K562 (cell line): ENCODE data around the gene TTC16. TPM values are rescaled to one million over a fixed set of nuclear protein-coding genes. Genes with fewer than 3 reads are reported as not detected.
A peak's percentile ranks its signal among the peaks of the same experiment; 100 is the strongest.

Experiments
- ATAC-seq: fragments of 200-7000 bp; cut with Tn5 transposase; 3 replicates; pipeline ENCODE4 v1.9.1; 2020; ENCODE audit warnings: moderate library complexity
- BruUV-seq: library from RNA; stranded (reverse); fragments of 400-500 nt; replicated peaks from 2 replicates; lab custom pipeline; 2021; lab: Mats Ljungman, UMichigan
- CTCF ChIA-PET: fragments of 300-600 bp; formaldehyde crosslinking; extraction: SDS; loops from one replicate; lab custom pipeline; 2021; ENCODE audit warnings: low intra/inter-chr PET ratio; lab: Yijun Ruan, JAX
- POLR2A ChIA-PET: fragments of 300-600, 350-650 bp; sonication (Branson Sonifier 250); formaldehyde crosslinking; extraction: SDS; loops from one replicate; lab custom pipeline; 2021; ENCODE audit warnings: antibody characterized with exemption, inconsistent platforms; lab: Yijun Ruan, JAX
- DNase-seq, 4 experiments: peaks; one replicate each; pipeline versions ENCODE4 v3.0.0 to v3.0.0-alpha.2; 2011 to 2018; ENCODE audit warnings: low spot score in 3 of 4, mixed read lengths in 3 of 4; ENCODE audit errors: extremely low read depth in 1 of 4
- FAIRE-seq: peaks from 2 replicates; lab custom pipeline; 2011; peaks lifted over from hg19 to GRCh38; lab: Jason Lieb, UNC
- H2AFZ ChIP-seq: 2 replicates; pipeline ENCODE4 v1.6.0; 2011; ENCODE audit warnings: low read depth, low read length, control low read depth, inconsistent platforms
- H3K27ac ChIP-seq: fragments of 200-600 bp; 3 replicates; pipeline ENCODE4 v1.8.0; 2011; ENCODE audit warnings: low read depth, mild to moderate bottlenecking, control low read depth, inconsistent platforms, low read length, moderate library complexity, mixed read lengths; ENCODE audit errors: extremely low read depth
- H3K27me3 ChIP-seq, 2 experiments: fragments of 300-600 bp in 1 of 2; 2 replicates in 1 of 2; 3 replicates in 1 of 2; pipeline versions ENCODE4 v1.6.0 to v1.8.0; 2011; ENCODE audit warnings: inconsistent platforms in 2 of 2, low read length in 2 of 2, mild to moderate bottlenecking in 1 of 2, mixed read lengths in 1 of 2, moderate library complexity in 1 of 2; ENCODE audit not compliant: control insufficient read depth in 2 of 2, insufficient read depth in 2 of 2
- H3K36me3 ChIP-seq: fragments of 300-600 bp; 3 replicates; pipeline ENCODE4 v1.8.0; 2011; ENCODE audit warnings: mild to moderate bottlenecking, low read length, inconsistent platforms; ENCODE audit not compliant: control insufficient read depth, insufficient read depth
- H3K4me1 ChIP-seq, 2 experiments: fragments of 200-600 bp in 1 of 2; replicated peaks in 1 of 2; 2 replicates in 1 of 2; 3 replicates in 1 of 2; pipeline versions ENCODE4 v1.5.1 to v1.8.0; 2011; ENCODE audit warnings: inconsistent platforms in 2 of 2, low read length in 2 of 2, mild to moderate bottlenecking in 1 of 2, mixed read lengths in 1 of 2, moderate library complexity in 1 of 2; ENCODE audit not compliant: control insufficient read depth in 2 of 2, insufficient read depth in 2 of 2
- H3K4me2 ChIP-seq: 2 replicates; pipeline ENCODE4 v1.6.1; 2011; ENCODE audit warnings: low read length, control low read depth, inconsistent platforms, mixed read lengths; ENCODE audit not compliant: insufficient read depth
- H3K4me3 ChIP-seq: fragments of 200-600 bp; sonication (generic), shearing (Covaris generic); 2 replicates; pipeline ENCODE4 v1.5.1; 2016; ENCODE audit warnings: control low read depth, inconsistent platforms
- H3K79me2 ChIP-seq: fragments of 200-600 bp; 3 replicates; pipeline ENCODE4 v1.8.0; 2011; ENCODE audit warnings: low read length, inconsistent platforms; ENCODE audit not compliant: control insufficient read depth, insufficient read depth
- H3K9ac ChIP-seq, 2 experiments: 2 replicates each; pipeline versions ENCODE4 v1.6.0 to v1.6.1; 2011; ENCODE audit warnings: low read depth in 2 of 2, low read length in 2 of 2, control low read depth in 1 of 2, inconsistent platforms in 1 of 2, mild to moderate bottlenecking in 1 of 2, mixed read lengths in 1 of 2; ENCODE audit not compliant: insufficient read depth in 1 of 2
- H3K9me1 ChIP-seq: one replicate; pipeline ENCODE4 v1.6.0; 2011; ENCODE audit warnings: inconsistent platforms, mild to moderate bottlenecking, low read length, moderate library complexity; ENCODE audit not compliant: control insufficient read depth, insufficient read depth
- H3K9me3 ChIP-seq: replicated peaks from 2 replicates; pipeline ENCODE4 v1.5.1; 2011; ENCODE audit warnings: low read depth, low read length, inconsistent platforms; ENCODE audit not compliant: control insufficient read depth, insufficient read depth
- H4K20me1 ChIP-seq: replicated peaks from 2 replicates; pipeline ENCODE4 v1.6.1; 2011; ENCODE audit warnings: low read length, inconsistent platforms, mixed read lengths; ENCODE audit not compliant: control insufficient read depth, insufficient read depth
- ATF6 ChIP-seq: sonication (generic); formaldehyde crosslinking; IDR thresholded peaks from 2 replicates; pipeline ENCODE4 v1.4.0; 2020; ENCODE audit warnings: mild to moderate bottlenecking, missing genetic modification reagents
- CBFA2T3 ChIP-seq: fragments of 450-650 bp; IDR thresholded peaks from 2 replicates; pipeline ENCODE4 v1.6.1; 2017
- EGR1 ChIP-seq: fragments of 450-650 bp; conservative IDR thresholded peaks from 2 replicates; pipeline ENCODE4 v1.6.1; 2017; ENCODE audit warnings: mild to moderate bottlenecking
- HDAC2 ChIP-seq: fragments of 450-650 bp; IDR thresholded peaks from 2 replicates; pipeline ENCODE4 v1.6.1; 2016; ENCODE audit warnings: mild to moderate bottlenecking
- MAZ ChIP-seq, 2 experiments: fragments of 450-650 bp in 1 of 2; sonication (generic) in 1 of 2; formaldehyde crosslinking; IDR thresholded peaks in 1 of 2; conservative IDR thresholded peaks in 1 of 2; 2 replicates each; pipeline versions ENCODE4 v1.4.0 to v1.5.0; 2020; ENCODE audit warnings: mild to moderate bottlenecking in 1 of 2, missing genetic modification reagents in 1 of 2
- MIER1 ChIP-seq: fragments of 450-650 bp; IDR thresholded peaks from 2 replicates; pipeline ENCODE4 v1.6.1; 2016; ENCODE audit warnings: antibody characterized with exemption, mild to moderate bottlenecking, low read depth
- RFX5 ChIP-seq: IDR thresholded peaks from 2 replicates; pipeline ENCODE4 v1.6.1; 2011; ENCODE audit warnings: low read depth, mild to moderate bottlenecking, improper control_type of control experiment, low read length
- THRAP3 ChIP-seq: fragments of 450-650 bp; IDR thresholded peaks from 2 replicates; pipeline ENCODE4 v1.6.1; 2016; ENCODE audit warnings: mild to moderate bottlenecking, inconsistent platforms, borderline replicate concordance
- WHSC1 ChIP-seq: IDR thresholded peaks from one replicate; pipeline ENCODE4 v1.6.1; 2012; ENCODE audit warnings: low read length, control low read depth, inconsistent platforms
- ZFP36 ChIP-seq: fragments of 150-350 bp; IDR thresholded peaks from 2 replicates; pipeline ENCODE4 v1.6.1; 2018; ENCODE audit warnings: low read length, low read depth; ENCODE audit not compliant: partially characterized antibody
- WGBS: fragments of 100-300 bp; shearing (Covaris generic); methylation state at CpG from one replicate; pipeline ENCODE4 v1.1.6; 2016; ENCODE audit warnings: low coverage, mixed read lengths; ENCODE audit not compliant: insufficient coverage; ENCODE audit errors: missing lambda C conversion rate; 5-methylcytosine and 5-hydroxymethylcytosine counted together
- in situ Hi-C: fragments of 300-500 bp; cut with MboI; formaldehyde crosslinking; loops from 4 replicates; pipeline ENCODE4 v1.15.0; 2018; ENCODE audit warnings: inconsistent platforms, mixed read lengths
- intact Hi-C: fragments of 100-400 bp; cut with micrococcal nuclease; formaldehyde crosslinking; loops from 2 replicates; pipeline ENCODE4 v1.14.2; 2022
- polyA plus RNA-seq, 8 experiments: library from polyadenylated mRNA; depleted of rRNA in 4 of 8; stranded (reverse) in 5 of 8; unstranded in 3 of 8; fragments of >200 nt; fragmentation: Nextera tagmentation in 2 of 8; fragmentation: Illumina TruSeq in 1 of 8; extraction: Ambion mirVana in 2 of 8; extraction: Trizol in 1 of 8; gene quantifications; 2 replicates each; pipeline versions ENCODE4 v1.2.1 to v1.2.3, GENCODE V29; 2011 to 2014; ENCODE audit warnings: inconsistent platforms in 1 of 8, missing spikeins in 1 of 8
- total RNA-seq, 7 experiments: library from RNA; depleted of rRNA in 6 of 7; stranded (reverse); fragments of >200 nt in 6 of 7; fragmentation: Illumina TruSeq in 2 of 7; extraction: Trizol in 2 of 7; gene quantifications; 2 replicates each; pipeline versions ENCODE4 v1.2.1 to v1.2.3, GENCODE V29; 2011 to 2021; ENCODE audit warnings: low replicate concordance in 1 of 7

Gene TTC16
- total and polyA plus RNA-seq, 9 of the 15 experiments (the other 6 are each of a cell fraction or from before 2014, with no cell fraction given) = 0.11 TPM; not detected in 8

GRCh38 chr9:127751269-127752054, 35.6 kb downstream of the TTC16 start (continued):
- TF ChIP-seq MIER1 (peak; percentile 96), ZFP36 (peak; percentile 88), MAZ (CRISPR knock-in tag; conservative IDR thresholded peaks at IDR 0.05 in 1 of 2, IDR thresholded peaks at IDR 0.05 in 1 of 2) (0 out of 4 replicates have a peak, but pooled peaks of 1 of the 2 experiments have one; percentile 20), THRAP3 (no peak), HDAC2 (peak; percentile 33; the same call in 1 of the 2 replicates), ATF6 (CRISPR knock-in tag) (peak; percentile 50; the same call in 1 of the 2 replicates), RFX5 (no peak)

DNA sequence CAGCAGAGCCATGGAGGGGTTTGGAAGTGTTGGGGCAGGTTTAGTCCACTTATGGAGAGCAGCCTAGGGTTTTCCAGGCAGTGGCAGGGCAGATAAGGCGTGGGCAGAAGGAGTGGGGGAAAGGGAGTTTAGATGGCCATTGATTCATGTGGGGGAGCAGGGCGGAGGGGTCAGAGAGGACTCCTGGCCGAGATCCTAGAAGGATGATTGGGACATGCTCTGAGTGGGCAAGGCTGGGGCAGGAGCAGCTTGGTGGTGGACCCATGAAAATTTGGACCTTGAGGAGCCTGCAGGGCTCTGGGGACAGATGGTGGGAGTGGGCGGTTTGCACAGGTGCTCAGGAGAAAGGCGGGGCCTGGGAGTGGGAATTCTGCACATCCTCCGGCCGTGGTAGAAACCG, 37.3 kb downstream of the TTC16 start:
- Histone ChIP-seq H3K9ac (no peak overlapping the region), H3K79me2 (no peaks in the 10 kb centered on the region), H3K4me1 (peaks cover 0 to 22% of the 10 kb centered on the region in 2 experiments; a peak in 2 of 5 replicates), H4K20me1 (peaks cover 23% of the 10 kb centered on the region), H2AFZ (no peak overlapping the region), H3K27ac (no peak overlapping the region), H3K9me1 (no peaks in the 10 kb centered on the region), H3K36me3 (no peaks in the 10 kb centered on the region), H3K9me3 (no peaks in the 10 kb centered on the region), H3K27me3 (peaks cover 3 to 46% of the 10 kb centered on the region in 2 experiments; a peak in 3 of 5 replicates), H3K4me3 (no peak overlapping the region), H3K4me2 (no peak overlapping the region)
- POLR2A ChIA-PET = interaction anchor here (0.5 to 1.6 kb wide), 2 partner anchors 8 to 1256 kb away, joined by 3 to 6 read pairs; no protein-coding TSS in a partner anchor
- CTCF ChIA-PET = no interaction called here
- FAIRE-seq (no peak), ATAC-seq (no peak), DNase-seq (no peak)
- no TSS peak for BruUV-seq
- TF ChIP-seq WHSC1 (no peak), CBFA2T3 (peak; percentile 18; the same call in 1 of the 2 replicates), EGR1 (peak; percentile 36; the same call in 1 of the 2 replicates)
- 8% methylated on average over 8 of the region's 8 CpGs for whole genome bisulfite sequencing
- in situ Hi-C loops (loop anchor here (25.0 kb wide), 1 partner anchor 609 kb away; the partner anchor contains the start of gene URM1), intact Hi-C loops (no loop called here)
